HG03159 (cell line): Measurements from ENCODE around the gene FOXRED2.
"Not testable (repeated sequence)": the region's sequence is repeated elsewhere in the genome, so short reads cannot be mapped to it uniquely, and the experiment has no call there.

Experiments used
- ATAC-seq: cut with Tn5 transposase; IDR thresholded peaks from one replicate; pipeline ENCODE4 v1.9.1; 2021; ENCODE audit warnings: mild to moderate bottlenecking, moderate library complexity; ENCODE audit not compliant: unreplicated experiment

Gene FOXRED2

DNA sequence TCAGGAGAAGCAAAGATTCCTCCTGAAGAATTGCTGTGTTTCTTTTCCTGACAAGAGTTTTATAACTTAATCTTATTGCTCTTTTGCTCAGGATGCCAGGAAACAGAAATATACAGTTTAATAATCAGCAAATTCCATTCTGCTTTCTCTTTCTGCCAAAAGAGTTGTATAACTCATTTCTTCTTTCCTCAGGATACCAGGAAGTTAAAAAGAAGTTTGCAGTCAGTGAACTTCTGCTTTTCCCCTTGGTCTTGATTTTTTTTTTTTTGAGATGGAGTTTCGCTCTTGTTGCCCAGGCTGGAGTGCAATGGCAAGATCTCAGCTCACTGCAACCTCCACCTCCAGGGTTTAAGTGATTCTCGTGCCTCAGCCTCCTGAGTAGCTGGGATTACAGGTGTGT, 13.1 kb upstream of the FOXRED2 start:
- not testable (repeated sequence) for ATAC-seq

GRCh38 chr22:36514766-36515165, 7.9 kb upstream of the FOXRED2 start:
- no peak for ATAC-seq

DNA sequence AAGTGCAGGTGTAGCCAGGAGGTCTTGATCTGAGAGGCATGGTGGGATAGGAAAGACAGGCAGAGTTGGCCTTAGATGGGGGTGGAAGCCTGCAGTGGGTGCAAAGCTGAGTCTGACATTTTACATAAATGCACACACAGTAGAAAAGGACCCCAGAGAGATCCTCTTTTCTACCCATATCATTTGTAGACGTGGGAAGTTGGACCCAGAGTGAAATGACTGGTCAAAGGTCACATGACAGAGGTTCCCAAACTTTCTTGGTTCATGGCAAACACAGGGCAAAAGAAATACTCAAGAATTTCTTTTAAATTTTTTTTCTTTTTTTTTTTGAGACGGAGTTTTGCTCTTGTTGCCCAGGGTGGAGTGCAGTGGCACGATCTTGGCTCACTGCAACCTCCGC, 6.2 kb upstream of the FOXRED2 start:
- no peak for ATAC-seq

- no peak for ATAC-seq
Measured at GRCh38 chr22:36512333-36512732, 5.5 kb upstream of the FOXRED2 start.

DNA sequence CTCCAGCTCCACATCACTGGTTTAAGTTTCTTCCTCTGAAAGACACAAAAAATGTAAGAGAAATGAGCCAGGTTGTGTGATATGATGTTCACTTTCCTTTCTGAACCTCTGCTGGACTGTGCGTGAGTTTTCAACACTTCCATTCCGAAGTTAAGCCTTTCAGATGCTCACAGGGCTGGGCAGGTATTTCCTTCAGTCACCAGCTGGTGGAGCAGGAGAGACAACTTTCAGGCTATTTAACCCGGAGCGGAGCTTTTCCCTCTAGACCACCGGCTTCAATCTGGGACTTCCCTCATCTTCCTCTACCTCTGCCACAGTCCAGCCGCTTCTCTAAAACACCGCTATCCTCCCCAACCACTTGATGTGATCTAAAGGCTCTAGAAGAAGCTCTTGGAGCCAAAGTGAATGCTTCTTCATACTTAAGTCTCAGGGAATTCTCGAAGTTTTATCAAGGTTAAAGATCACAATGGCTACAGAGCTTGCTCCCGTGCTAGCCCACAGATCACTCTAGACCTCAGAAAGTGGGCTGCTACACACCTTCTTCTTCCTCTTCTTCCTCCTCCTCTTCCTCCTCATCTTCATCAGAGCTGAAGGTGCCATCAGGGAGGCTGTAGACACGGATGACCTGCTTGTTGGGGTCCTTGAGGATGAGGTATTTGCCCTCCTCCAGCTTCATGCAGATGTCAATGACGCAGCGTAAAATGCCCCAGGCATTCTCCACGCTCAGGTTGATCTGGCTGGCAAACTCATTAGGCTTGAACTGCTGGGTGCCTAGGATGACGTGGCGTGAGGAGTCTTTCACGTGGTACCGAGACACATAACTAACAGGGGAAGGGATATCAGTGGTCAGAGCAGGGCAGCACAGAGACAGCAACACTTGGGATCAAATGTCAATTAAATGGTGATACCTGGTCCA, 4.4 kb upstream of the FOXRED2 start:
- ATAC-seq: no peak

DNA sequence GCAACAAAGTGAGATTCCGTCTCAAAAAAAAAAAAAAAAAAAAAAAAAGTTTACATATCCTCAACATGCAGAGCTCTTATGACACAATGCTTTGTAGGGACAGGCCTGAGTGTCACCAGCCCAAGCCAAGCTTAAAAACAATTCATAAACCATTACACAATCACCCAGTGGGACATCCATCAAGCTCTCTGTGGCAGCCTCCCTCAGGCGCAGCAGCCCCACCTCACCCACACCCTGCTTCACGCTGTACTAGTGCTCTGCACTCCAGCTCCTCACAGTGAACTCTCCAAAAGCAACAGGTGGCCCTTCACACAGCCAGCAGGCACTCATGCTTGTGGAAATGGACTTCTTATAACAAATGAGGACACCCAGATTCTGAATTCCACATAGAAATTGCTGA, 3.5 kb upstream of the FOXRED2 start:
- ATAC-seq: no peak

DNA sequence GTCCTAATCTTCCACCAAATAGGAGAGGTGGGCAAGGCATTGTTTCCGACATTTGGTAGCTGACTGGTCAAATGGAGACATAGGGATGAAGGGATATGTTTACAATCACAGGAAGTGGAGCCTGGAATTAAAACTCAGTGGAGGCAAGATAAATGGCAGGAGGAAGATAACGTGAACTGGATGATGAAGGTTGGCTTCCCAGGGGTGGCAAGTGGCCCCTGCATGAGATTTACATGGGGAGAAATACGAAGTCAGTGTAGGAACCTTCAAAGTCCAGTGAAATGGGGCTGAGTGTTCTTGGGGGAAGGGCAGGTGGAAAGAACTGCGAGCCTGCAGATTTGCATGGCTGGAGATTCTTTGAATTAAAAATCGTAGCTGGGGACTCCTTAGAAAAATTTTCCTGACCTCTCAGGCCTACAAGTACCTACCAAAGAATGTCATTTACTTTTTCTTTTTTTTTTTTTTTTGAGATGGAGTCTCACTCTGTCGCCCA, 724 bp upstream of the FOXRED2 start:
- no peak for ATAC-seq

DNA sequence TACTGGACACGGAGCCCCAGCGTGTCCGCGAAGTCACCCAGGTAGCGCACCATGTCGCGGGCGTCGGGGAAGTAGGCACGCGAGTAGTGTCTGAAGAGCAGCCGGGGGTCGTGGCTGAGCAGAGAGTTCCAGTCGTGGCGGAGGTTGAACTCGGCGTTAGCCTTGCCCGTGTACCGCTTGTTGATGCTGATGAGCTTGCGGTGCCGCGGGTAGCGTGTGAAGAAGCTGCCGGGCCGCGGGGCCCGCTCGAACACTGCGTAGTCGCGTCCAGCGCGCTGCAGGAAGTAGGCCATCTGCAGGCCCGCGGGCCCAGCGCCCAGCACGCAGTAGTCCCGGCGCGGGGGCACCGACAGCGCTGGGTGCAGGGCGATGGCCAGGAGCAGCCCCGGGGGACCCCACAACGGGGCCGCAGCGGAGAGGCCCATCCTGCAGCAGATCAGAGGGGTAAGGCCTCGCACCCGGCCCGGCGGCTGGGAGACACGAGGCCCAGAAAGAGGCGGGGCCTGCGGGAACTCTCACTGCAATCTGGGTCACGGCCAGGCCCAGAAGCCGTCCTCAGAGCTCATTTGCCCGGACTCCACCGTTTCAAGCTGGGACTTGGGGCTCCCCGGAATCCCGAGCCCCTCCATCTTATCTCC, 723 bp downstream of the FOXRED2 start:
- no peak for ATAC-seq

DNA sequence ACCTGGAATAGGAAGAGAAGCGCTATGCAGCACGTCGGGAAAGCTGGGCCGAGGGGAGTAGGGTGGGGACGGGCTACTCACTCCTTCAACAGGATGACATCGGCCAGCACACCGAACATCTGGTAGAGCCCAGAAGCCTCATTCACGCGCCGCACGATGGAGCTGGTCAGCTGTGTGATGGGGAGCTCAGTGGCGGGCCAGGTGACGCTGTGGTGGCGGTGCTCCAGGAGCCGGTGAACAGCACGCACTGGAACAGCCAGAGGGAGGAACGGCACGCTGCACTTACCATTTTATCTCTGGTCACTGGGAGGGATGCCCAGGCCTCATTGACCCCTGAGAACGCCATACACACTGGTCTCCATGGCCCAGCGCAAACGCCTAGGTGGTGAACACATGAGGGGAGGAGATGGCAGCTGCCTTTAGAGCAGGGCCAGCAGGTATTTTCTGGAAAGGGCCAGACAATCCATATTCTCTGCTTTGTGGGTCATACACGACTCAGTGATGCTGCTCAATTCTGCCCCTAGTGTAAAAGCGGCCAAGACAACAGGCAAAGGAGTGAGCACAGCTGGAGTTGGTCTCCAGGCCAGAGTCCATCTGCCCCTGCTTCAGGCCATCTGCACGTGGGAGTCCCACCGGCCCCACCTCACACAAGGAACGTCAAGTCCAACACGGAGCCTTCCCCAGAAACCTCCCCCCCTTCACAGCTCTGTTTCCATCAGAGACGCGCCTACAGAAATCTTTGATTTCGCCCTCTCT, 8.8 kb downstream of the FOXRED2 start:
- ATAC-seq: no peak

DNA sequence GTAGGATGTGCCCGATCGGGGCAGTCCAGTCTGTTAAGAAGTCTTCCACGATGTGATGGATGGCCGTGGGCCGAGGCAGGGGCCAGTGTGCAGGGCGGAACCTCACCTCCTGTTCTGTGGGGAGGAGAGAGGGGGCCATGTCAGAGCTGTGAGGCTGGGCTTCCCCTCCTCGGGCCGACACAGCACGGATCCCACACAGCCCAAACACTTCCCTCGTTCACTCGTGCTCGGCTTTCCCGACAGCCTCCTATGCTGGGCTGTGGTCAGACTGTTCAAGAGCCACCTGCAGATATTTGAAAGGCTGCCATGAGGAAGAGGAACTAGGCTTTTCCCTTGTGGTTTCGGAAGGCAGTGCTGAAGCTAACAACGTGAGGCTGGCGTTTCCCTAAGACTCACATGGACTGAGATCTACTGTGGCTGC, 13.1 kb downstream of the FOXRED2 start:
- peak; percentile 64 for ATAC-seq

- ATAC-seq: no peak
Measured at GRCh38 chr22:36492109-36492508, 14.7 kb downstream of the FOXRED2 start.

DNA sequence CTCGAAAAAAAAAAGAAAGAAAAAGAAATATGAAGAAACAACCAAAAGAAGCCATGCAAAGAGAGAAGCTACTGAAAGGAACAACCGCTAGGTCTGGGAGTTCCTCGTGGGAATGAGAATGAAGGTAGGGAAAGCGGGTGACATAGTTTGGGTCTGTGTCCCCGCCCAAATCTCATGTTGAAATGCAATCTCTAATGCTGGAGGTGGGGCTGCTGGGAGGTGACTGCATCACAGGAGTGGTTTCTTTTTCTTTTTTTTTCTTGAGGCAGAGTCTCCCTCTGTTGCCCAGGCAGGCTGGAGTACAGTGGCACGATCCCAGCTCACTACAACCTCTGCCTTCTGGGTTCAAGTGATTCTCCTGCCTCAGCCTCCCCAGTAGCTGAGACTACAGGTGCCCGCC, 15.7 kb downstream of the FOXRED2 start:
- no peak for ATAC-seq

GRCh38 chr22:36486619-36487384, 20.0 kb downstream of the FOXRED2 start:
- ATAC-seq: no peak

DNA sequence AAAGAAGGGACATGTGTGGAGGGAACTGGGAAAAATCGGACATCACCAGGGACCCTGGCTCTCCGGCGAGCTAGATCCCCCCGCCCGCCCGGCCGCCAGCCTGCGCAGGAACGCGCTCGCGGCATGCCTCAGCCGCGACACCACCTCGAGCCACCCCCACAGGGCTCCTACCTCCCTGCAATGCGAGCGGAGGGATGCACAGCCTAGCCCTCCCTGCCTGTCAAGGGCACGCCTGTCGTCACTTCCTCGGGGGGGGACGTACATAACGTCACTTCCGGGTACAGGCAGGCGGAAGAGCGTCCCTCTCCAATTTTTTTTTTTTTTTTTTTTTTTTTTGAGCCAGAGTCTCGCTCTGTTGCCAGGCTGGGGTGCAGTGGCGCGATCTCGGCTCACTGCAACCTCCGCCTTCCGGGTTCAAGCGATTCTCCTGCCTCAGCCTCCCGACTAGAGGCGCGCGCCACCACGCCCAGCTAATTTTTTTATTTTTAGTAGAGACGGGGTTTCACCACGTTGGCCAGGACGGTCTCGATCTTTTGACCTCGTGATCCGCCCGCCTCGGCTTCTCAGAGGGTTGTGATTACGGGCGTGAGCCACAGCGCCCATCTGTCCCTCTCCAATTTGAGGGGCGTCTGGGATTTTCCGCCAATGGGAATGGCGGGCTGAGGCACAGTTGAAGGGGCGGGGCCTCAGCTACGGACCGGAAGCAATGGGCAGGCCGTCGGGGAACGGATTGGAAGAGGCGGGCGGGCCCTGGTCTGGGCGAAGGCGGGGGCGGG, 25.3 kb downstream of the FOXRED2 start, which contains the start of gene TXN2:
TXN2 (minus strand) TSS at position 248 of the 776 bp plus-strand sequence. CDS start 803 bp downstream, outside the sequence.
- ATAC-seq: peak; percentile 76

DNA sequence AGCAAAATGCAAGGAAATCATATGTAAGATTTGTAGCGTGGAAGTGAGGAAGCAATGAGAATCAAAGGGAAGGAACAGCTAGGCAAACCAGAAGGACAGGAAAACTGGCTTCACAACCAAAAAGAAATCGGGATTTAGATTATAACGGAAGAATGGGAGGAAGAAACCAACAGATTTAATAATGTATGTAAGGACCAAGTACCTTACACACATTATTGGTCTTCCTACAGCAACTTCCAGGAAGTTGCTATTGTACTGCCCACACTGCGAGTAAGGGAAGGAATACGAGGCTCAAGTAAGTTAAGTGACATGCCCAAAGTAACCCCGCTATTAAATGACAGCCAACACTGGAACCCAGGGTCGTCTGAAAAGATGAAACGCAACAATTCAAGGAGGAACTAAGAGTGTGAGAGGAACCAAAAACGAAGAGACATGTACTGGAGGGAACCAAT, 25.9 kb downstream of the FOXRED2 start:
- peak; percentile 34 for ATAC-seq

GRCh38 chr22:36478966-36479365, 27.9 kb downstream of the FOXRED2 start:
- ATAC-seq: no peak

GRCh38 chr22:36475341-36475740, 31.5 kb downstream of the FOXRED2 start:
- no peak for ATAC-seq

DNA sequence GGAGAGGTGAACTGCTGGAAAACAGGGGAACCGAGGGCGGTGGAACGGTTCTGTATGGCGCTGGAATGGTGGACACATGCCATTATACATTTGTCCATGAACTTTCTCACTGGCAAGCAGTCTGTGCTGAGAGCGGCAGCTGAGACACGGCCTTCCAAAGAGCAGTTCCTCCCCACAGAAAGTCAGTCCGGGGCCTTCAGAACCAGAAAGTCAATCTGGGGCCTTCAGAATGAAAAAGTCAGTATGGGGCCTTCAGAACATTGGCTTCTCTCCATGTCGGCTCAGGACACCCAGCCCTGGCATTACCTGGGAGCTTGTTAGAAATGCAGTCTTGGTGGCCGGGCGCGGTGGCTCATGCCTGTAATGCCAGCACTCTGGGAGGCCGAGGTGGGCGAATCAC, 34.2 kb downstream of the FOXRED2 start:
- ATAC-seq: no peak

DNA sequence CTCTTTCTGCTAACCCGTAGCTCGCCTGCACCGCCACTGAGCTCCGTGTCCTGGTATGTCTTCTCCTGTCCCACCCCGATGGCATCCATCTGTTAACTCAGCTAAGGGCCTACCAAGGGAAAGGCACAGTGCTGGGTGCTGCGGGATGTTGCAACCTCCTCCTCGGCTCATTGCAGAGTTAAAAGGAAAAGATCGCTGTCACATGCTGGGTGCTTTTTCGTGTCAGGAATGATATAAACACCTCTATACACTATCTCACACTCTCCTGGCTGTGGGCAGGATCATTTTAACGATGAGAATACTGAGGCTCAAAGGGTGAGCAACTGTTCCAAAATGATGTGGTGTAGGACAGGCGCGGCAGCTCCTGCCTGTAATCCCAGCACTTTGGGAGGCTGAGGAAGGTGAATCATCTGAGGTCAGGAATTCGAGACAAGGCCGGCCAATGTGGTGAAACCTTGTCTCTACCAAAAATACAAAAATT, 35.5 kb downstream of the FOXRED2 start:
- ATAC-seq: no peak

- no peak for ATAC-seq
Measured at GRCh38 chr22:36470994-36471331, 35.9 kb downstream of the FOXRED2 start.
